EH (cell line): ENCODE measurements around the gene PIAS1.
"Not testable (repeated sequence)": the region's sequence is repeated elsewhere in the genome, so short reads cannot be mapped to it uniquely, and the experiment has no call there.

ENCODE experiments used
- DNase-seq: peaks from one replicate; pipeline ENCODE4 v3.0.0-alpha.2; 2015; ENCODE audit warnings: low read depth

PIAS1 gene

DNA sequence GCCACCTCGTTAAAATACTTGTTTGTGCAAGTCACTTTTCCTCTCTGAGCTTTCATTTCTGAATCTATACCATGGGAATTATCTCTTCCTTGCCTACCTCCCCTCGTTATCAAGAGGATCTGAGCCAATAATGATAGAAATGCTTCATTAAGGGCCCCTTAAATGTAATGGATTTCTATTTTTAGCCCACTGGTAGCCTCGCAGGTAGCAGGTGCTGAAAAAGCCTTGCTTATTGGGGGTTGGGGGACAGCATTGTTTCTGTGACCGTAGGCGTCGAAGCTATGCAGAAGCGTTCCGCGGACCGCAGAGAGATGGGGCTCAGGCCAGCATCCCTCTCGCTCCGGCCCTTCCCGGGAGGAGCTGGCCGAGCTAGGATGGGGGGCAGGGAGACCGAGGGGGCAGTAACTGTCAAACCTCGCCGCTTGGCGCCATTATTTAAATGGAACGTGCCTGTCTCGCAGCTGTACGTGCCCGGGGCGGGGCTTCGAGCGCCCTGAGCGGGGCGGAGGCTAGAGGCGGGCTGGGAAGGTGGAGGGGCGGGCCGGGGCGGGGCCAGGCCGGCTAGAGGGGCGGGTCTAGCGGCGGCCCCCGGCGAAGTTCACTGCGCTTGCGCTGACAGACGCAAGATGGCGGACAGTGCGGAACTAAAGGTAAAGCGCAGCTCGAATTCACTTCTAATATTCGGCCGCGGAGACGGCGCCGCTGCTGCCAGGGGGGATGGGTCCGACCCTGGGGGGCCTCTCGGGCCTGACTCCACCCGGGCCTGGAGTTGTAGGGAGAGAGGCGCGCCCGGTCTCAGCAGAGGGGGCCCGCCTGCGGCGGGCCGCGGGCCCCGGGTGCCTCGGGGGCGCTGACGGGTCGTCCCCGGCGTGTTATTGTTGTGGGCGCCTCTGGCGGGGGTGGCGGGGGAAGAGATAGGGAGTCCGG, at the start of gene PIAS1:
TSS of gene PIAS1 (plus strand) at position 615 of the 927 bp plus-strand sequence. CDS start at position 627, 12 bp downstream.
- DNase-seq, result peak; percentile 94

GRCh38 chr15:68007642-68008041, 46.5 kb upstream of the PIAS1 start:
- not testable (repeated sequence) for DNase-seq

DNA sequence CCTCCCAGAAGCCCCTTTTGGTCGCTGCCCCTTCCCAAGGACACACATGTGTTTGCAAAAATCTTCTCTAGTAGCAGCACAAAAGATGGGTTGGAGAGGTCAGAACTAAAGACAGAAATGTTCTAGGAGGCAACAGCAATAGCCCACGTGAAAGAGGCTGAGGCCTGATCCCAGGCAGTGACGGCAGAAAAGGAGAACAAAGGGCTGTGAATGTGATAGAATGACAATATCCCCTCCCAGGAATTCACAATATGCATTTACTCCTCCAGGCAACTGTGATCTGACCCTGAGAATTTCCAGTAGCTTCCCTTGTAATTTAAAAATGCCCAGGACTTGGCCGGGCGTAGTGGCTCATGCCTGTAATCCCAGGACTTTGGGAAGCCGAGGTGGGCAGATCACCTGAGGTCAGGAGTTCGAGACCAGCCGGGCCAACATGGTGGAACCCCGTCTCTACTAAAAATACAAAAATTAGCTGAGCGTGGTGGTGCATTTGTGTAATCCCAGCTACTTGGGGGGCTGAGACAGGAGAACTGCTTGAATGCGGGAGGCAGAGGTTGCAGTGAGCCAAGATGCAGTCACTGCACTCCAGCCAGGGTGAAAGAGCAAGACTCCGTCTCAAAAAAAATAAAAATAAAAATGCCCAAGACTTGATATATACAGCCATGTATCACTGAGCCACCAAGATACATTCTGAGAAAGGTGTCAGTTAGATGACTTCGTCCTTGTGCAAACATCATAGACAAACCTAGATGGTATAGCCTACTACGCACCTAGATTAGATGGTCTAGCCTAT, 43.6 kb upstream of the PIAS1 start:
- DNase-seq, result no peak

DNA sequence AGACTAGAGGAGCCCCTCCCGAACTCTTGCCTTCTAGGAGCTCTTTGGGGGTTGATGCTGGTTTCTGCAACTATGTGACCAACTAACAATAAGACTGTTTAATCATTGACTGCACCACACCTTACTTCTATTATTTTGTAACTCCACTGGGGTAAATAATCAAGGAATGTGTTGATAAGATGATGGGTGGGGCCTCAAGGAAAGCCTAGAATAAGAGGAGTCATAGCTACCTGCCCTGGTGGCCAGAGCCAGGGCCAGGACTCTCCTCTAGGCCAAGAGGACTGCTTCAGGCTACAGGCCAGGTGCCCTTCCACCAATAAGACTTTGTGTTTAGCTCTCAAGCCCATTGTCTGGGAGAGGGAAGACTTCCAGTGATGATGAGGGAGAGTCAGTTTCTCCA, 41.2 kb upstream of the PIAS1 start:
- no peak for DNase-seq

- DNase-seq, result no peak
Observed at GRCh38 chr15:68014219-68014618, 39.9 kb upstream of the PIAS1 start.

DNA sequence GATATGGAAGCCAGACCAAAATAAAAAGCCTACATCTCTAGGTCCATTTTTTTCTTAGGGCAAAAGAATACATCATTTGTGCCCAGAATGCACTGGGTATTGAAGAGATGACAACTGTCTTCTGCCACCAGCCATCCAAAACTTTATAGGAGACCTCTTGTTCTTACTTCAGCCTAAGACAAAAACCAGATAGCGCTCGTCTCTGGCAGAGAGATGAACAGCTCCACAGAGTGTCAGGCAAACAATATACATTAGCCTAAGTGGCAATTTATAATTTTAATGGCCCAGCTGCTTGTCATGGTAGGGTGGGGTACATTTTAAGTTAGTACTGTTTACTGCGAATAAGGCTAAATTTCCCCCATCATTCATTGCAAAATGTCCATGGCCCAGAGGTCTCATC, 38.9 kb upstream of the PIAS1 start:
- no peak for DNase-seq

- DNase-seq, result peak; percentile 13
Observed at GRCh38 chr15:68017201-68017600, 36.9 kb upstream of the PIAS1 start.

GRCh38 chr15:68018797-68019444, 35.2 kb upstream of the PIAS1 start:
- DNase-seq, result no peak

DNA sequence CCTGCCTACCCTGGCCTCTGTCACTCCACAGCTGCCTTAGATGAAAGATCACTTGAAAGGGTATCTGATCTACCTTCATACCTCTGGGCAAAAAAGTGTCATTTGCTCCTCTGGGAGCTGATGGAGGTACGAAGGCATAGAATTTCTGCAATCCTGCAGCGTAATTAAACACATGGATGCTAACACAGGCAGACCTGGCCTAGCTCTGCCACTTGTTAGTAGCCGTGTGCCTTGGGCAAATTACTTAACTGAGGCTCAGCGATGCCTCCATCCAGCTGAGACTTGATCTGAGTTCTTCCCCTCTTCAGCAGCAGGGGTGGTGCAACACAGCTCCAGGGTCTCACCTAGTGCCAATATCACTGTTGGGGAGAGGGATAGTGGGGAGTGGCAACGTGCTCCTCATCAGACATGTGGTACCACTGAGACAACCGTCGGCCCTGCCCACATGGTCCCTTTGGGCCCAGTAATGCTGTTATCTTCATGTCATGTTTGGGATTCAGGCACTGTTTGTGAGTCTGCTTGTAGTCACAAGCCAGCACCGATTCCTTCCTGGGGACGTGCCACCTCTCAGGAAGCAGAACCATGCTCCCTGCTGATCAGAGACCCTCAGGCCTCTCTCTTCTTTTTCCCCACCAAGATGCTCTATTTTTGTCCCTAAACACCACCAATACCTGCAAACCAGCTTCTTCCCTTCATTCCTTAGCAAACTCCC, 34.1 kb upstream of the PIAS1 start:
- DNase-seq, result no peak

GRCh38 chr15:68020685-68021084, 33.4 kb upstream of the PIAS1 start:
- no peak for DNase-seq

DNA sequence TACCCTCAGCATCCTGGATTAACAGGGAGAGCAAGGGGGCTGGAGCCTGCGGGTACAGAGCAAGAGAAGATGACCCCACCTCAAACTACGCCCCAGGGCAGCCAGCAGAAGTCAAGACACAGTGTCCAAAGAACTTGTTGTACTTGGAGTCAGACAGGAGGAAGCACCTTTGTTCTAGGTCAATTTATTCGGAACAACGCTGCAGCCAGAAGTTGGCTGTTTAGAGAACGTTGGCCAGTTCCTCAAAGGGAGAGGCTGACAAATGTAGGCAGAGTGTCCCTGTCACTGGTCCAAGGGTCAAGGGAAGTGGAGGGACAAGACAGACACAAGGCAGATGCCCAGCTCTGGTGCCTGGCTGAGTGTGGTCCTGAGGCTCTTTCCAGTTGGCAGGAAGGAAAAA, 32.1 kb upstream of the PIAS1 start:
- DNase-seq, result no peak

GRCh38 chr15:68023307-68024101, 30.6 kb upstream of the PIAS1 start:
- no peak for DNase-seq

DNA sequence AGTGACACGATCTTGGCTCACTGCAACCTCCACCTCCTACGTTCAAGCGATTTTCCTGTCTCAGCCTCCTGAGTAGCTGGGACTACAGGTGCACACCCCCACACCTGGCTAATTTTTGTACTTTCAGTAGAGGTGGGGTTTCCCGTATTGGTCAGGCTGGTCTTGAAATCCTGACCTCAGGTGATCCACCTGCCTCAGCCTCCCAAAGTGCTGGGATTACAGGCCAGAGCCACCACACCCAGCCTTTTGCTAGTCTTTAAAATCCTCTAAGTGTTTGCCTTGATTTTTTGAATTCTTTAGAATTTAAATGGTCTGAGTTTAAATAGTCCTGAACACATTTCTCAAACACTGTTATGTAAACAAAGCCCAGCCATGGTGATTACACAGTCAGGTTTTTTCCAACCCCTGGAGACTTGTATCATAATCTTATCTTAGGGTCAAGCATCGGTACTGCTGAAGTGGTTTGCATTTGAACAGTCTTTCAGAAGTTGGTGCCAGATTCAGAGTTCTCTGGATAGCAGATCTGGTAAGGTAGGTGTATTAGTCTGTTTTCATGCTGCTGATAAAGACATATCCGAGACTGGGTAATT, 28.2 kb upstream of the PIAS1 start:
- peak; percentile 50 for DNase-seq

DNA sequence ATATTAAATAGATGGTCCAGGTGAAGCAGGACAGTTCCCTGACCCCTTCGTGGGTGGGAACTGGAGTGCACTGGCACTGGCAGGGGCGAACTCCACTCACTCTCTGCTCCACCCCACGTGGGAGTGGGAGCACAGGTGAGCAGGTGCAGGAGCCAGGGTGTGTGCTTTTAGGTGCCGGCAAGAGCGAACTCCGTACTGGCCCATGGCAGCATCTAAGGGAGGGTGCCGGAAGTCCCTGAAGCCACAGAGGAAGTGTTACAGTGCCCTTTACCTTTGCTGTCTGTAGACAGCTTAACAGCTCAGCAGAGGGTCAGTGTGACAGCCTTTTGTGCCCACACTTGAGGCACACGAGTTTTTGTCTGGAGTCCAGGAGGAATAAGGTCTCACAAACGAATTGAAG, 26.7 kb upstream of the PIAS1 start:
- no peak for DNase-seq

DNA sequence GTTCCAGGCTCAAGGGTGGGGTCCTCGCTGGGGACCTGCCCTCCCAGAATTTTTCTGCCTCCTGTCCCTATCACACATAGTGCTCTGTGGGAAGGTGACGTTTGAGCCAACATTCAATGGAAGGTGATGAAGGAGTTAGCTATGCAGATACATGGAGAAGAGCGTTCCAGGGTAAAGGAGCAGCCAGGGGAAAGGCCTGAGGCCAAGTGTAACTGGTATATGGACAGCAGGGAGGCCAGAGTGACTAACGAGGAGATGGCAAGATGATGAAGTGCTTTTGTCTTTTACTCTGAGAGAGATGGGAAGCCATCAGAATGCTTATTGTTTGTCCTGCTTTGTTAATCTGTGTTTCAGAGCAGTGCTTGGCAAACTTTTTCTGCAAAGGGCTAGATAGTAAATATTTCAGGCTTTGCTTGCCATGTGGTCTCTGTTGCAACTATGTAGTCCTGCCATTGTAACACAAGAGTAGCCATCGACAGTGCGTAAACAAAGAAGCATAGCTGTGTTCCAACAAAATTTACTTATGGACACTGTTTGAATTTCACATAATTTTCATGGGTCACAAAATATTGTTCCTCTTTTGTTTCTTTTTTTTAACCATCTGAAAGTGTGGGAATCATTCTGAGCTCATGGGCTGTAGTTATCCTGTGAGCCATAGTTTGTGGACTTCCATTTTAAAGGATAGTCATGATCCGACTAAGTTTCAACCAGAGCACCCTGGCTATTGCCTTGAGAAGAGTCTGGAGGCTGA, 25.8 kb upstream of the PIAS1 start:
- peak; percentile 62 for DNase-seq

DNA sequence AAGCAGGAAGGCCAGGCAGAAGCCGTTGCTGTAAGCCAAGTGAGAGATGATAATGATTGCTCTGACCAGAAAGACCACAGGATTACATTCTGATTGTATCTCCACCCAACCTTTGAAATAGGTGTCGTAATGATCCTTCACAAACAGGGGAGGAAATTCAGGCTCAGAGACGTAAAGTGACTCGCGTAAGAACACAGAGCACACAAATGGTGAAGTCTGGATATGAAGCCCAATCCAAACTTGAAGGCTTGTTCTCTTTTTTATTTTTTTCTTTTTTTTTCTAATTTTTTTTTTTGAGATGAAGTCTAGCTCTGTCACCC, 25.3 kb upstream of the PIAS1 start:
- DNase-seq, result no peak

- DNase-seq, result no peak
Observed at GRCh38 chr15:68029959-68030358, 24.2 kb upstream of the PIAS1 start.

GRCh38 chr15:68031404-68031803, 22.7 kb upstream of the PIAS1 start:
- DNase-seq, result peak; percentile 22

DNA sequence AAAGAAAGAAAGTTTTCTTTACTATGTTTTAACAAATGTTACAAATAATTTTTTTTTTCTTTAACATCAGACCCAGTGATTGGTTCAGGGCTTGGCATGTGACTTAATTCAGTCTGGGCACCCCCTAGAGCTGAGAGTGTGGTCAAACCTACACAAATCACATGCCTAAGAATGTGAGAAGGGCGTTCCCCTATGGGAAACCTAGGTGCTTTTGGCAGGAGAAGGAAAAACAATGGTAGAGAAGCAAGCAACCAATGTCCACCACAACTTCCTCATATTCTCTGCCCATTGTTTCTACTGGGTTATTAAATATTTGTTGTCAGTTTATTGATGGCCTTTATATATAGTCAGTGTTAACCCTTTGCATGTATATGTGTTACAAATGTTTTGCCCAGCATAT, 21.4 kb upstream of the PIAS1 start:
- DNase-seq, result no peak

DNA sequence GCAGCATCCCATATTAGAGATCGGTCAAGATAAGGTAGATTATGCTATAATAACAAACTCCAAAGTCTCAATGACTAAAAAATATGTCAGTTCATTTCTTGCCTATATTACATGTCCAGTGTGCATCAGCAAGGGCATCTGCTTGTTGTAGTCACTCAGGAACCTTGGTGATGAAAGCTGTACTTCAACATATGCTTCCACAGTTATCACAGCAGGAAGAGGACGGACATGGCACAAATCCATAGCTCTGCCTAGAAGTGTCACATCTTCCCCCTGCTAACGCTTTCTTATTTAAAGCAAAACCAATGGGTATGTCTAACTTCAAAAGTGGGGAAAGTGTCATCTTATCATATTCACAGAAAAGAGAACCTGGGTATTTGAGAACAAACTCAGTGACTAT, 20.0 kb upstream of the PIAS1 start:
- no peak for DNase-seq
